Common myeloid progenitor, CD34-positive (primary cell): Measurements from ENCODE around the gene PROK2. TPM values are rescaled to one million over a fixed set of nuclear protein-coding genes. Genes with fewer than 3 reads are reported as not detected.
A peak's percentile ranks its signal among the peaks of the same experiment; 100 is the strongest.

Source experiments
- CTCF ChIA-PET: fragments of 350-600 bp; sonication (Branson Sonifier 250); formaldehyde crosslinking; loops from one replicate; lab custom pipeline; 2021; ENCODE audit warnings: antibody characterized with exemption; lab: Charles Lee
- POLR2A ChIA-PET: fragments of 350-600 bp; sonication (Branson Sonifier 250); formaldehyde crosslinking; loops from one replicate; lab custom pipeline; 2021; ENCODE audit warnings: antibody characterized with exemption; lab: Charles Lee
- DNase-seq, 3 donors: peaks; one replicate each; pipeline versions ENCODE4 v3.0.0 to v3.0.0-alpha.2; 2013
- H3K27ac ChIP-seq, 2 experiments: 1 replicate in 1 of 2; 2 replicates in 1 of 2; pipeline ENCODE4 v1.7.0; 2013; ENCODE audit warnings: inconsistent platforms in 2 of 2, low read length in 2 of 2, mild to moderate bottlenecking in 2 of 2, low read depth in 1 of 2, moderate library complexity in 1 of 2; ENCODE audit not compliant: severe bottlenecking in 2 of 2, insufficient read depth in 1 of 2, poor library complexity in 1 of 2
- H3K27me3 ChIP-seq, 5 experiments: replicated peaks in 2 of 5; 1 replicate in 3 of 5; 2 replicates in 2 of 5; pipeline versions ENCODE4 v1.6.1 to v1.7.0; 2013; ENCODE audit warnings: low read length in 4 of 5, mild to moderate bottlenecking in 2 of 5, moderate library complexity in 2 of 5, inconsistent platforms in 1 of 5; ENCODE audit not compliant: insufficient read depth in 5 of 5, control insufficient read depth in 4 of 5
- H3K36me3 ChIP-seq, 4 experiments: 1 replicate in 2 of 4; 2 replicates in 2 of 4; pipeline versions ENCODE4 v1.6.1 to v1.7.0; 2013; ENCODE audit warnings: low read length in 3 of 4, control low read depth in 1 of 4, mild to moderate bottlenecking in 1 of 4; ENCODE audit not compliant: control insufficient read depth in 4 of 4, insufficient read depth in 4 of 4
- H3K4me1 ChIP-seq, 4 experiments: 1 replicate in 3 of 4; 2 replicates in 1 of 4; pipeline versions ENCODE4 v1.6.1 to v1.7.1; 2013; ENCODE audit warnings: low read length in 3 of 4, mild to moderate bottlenecking in 3 of 4, control low read depth in 1 of 4, inconsistent platforms in 1 of 4, moderate library complexity in 1 of 4; ENCODE audit not compliant: control insufficient read depth in 4 of 4, insufficient read depth in 4 of 4; ENCODE audit errors: control extremely low read depth in 1 of 4
- H3K4me3 ChIP-seq, 7 experiments: 1 replicate in 4 of 7; 2 replicates in 3 of 7; pipeline versions ENCODE4 v1.5.1 to v1.7.0; 2013; ENCODE audit warnings: mild to moderate bottlenecking in 7 of 7, low read length in 6 of 7, moderate library complexity in 6 of 7, inconsistent platforms in 2 of 7, low read depth in 2 of 7, control low read depth in 1 of 7; ENCODE audit not compliant: insufficient read depth in 4 of 7, control insufficient read depth in 1 of 7; ENCODE audit errors: extremely low read depth in 1 of 7
- H3K9me3 ChIP-seq, 5 experiments: 1 replicate in 4 of 5; 2 replicates in 1 of 5; pipeline versions ENCODE4 v1.6.1 to v1.7.1; 2013; ENCODE audit warnings: low read length in 4 of 5, mild to moderate bottlenecking in 2 of 5, inconsistent platforms in 1 of 5, low read depth in 1 of 5, moderate library complexity in 1 of 5; ENCODE audit not compliant: control insufficient read depth in 4 of 5, insufficient read depth in 2 of 5; ENCODE audit errors: control extremely low read depth in 1 of 5
- WGBS: methylation state at CpG from one replicate; pipeline ENCODE4 v1.1.5; 2013; ENCODE audit not compliant: insufficient coverage; 5-methylcytosine and 5-hydroxymethylcytosine counted together
- polyA plus RNA-seq: library from polyadenylated mRNA; unstranded; fragments of 120-200 nt; gene quantifications from one replicate; pipeline ENCODE4 v1.2.1, GENCODE V29; 2013

PROK2 gene, protein sequence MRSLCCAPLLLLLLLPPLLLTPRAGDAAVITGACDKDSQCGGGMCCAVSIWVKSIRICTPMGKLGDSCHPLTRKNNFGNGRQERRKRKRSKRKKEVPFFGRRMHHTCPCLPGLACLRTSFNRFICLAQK
- polyA plus RNA-seq = 10.9 TPM

DNA sequence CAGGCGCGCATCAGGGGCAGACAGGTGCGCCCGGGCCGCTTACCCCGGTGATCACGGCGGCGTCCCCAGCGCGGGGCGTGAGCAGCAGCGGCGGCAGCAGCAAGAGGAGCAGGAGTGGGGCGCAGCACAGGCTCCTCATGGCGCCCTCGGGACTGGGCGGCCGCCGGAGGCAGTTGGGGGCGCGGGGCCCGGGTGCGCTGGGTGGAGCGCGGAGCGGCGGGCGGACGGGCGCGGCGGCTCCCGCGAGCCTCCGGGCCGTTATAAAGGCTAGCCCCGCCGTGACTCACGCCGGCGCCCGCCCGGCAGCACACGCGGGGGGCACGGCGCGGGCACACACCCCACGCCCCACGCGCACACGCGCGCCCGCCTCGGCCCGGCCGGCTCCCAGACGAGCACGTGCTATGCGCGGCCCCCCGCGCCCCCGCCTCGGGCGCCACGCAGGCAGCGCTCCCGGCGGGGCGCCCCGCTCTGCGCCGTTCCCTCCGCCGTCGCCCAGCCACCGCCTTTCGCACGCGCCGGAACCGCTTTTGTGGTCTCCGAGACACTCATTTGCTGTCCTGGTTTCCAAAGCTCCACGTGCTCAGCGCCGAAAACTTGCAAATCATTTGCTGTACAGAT lies at the start of gene PROK2:
PROK2 (minus strand) TSS at position 235 of the 618 bp plus-strand sequence; CDS start at position 139, 96 bp downstream.
- peak; percentile 51 to 90 (median 87) for DNase-seq
- Histone ChIP-seq H3K27me3 (peaks cover 0 to 39% (median 29%) of the 10 kb centered on the region in 5 experiments), H3K36me3 (peaks cover 0 to 4% (median 0%) of the 10 kb centered on the region in 4 experiments), H3K4me1 (peaks cover 6 to 47% (median 34%) of the 10 kb centered on the region in 4 experiments), H3K4me3 (peak within 1 kb of the TSS; percentile 13 to 91 (median 66)), H3K27ac (no peak within 1 kb of the TSS), H3K9me3 (no peaks in the 10 kb centered on the region)
- ChIA-PET CTCF (interaction anchor here (1.5 kb wide), 1 partner anchor 55 kb away, joined by 5 read pairs; no protein-coding TSS in a partner anchor), POLR2A (interaction anchor here (1.0 kb wide), 1 partner anchor 30 kb away, joined by 3 read pairs; no protein-coding TSS in a partner anchor)
- WGBS = 0% methylated on average over 88 of the region's 89 CpGs

DNA sequence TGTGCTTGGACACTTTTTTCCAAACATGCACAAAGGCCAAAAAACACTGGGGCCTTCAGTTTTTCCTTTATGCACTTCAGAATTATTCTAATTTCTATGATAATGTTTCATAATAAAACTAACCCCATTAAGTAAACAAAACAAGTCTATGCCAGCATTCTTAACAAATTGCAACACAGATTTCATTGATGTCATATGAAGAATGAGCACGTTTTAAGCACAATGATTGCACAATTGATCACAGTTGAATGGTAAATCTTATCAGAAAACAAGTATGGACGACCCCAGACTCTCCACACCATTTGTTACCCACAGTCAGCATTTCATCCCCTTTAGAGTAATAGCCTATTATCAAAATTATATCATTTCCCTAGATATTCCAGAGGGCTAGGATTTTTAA lies 46.7 kb upstream of the PROK2 start:
- no peaks in the 10 kb centered on the region for H3K36me3 ChIP-seq
- DNase-seq = no peak
- CTCF ChIA-PET = interaction anchor here (0.9 to 1.3 kb wide), 3 partner anchors 16 to 21 kb away, joined by 3 read pairs; no protein-coding TSS in a partner anchor
- WGBS = 100% methylated on average over 1 of the region's 2 CpGs
- H3K4me3 ChIP-seq = no peak overlapping the region
- POLR2A ChIA-PET = no interaction called here
- no peaks in the 10 kb centered on the region for H3K27me3 ChIP-seq
- H3K27ac ChIP-seq = no peak overlapping the region
- H3K4me1 ChIP-seq = no peaks in the 10 kb centered on the region
- H3K9me3 ChIP-seq = no peaks in the 10 kb centered on the region

DNA sequence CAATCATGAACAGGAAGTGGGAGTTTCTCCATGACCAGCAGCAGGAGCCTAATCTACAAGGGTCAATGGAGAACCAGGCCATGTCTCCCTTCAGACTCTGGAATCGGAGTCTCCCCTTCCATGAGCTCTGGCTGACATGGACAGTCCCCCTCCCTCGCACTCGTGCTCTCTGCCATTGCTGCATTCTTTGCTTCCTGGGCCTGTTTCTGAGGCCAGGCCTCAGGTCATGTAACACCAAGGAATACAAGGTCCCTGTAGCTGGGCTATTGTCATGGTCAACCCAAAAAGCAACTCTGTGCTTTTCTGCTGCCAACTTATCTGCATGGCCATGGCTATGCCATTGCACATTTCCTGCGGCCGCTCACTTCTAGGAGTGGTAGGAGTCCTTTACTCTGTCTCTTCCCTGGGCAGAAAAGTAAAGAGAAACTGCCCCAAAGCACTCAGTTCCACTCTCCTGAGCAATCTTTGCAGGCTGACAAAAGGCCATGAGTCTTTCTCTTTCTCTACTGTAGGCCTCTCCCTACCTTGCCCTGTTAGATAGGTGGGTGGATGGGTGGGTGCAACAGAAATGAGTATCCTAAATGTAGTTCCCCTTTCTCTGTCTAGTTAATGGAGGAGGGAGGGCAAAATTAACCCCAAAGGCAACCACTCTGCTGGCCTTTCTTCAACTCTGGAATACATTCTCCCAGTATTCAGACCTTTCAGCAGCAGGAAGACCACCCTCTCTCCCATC lies 40.8 kb upstream of the PROK2 start:
- no peaks in the 10 kb centered on the region for H3K36me3 ChIP-seq
- H3K27me3 ChIP-seq = no peaks in the 10 kb centered on the region
- H3K27ac ChIP-seq = no peak overlapping the region
- WGBS = 97% methylated on average over 5 of the region's 5 CpGs
- H3K9me3 ChIP-seq = no peaks in the 10 kb centered on the region
- no peak overlapping the region for H3K4me3 ChIP-seq
- POLR2A ChIA-PET = no interaction called here
- peak in 1 of 3 donors; percentile 35 for DNase-seq
- peaks cover 0 to 11% (median 0%) of the 10 kb centered on the region in 4 experiments for H3K4me1 ChIP-seq
- CTCF ChIA-PET = interaction anchor here (0.8 kb wide), 1 partner anchor 685 kb away, joined by 3 read pairs; no protein-coding TSS in a partner anchor

DNA sequence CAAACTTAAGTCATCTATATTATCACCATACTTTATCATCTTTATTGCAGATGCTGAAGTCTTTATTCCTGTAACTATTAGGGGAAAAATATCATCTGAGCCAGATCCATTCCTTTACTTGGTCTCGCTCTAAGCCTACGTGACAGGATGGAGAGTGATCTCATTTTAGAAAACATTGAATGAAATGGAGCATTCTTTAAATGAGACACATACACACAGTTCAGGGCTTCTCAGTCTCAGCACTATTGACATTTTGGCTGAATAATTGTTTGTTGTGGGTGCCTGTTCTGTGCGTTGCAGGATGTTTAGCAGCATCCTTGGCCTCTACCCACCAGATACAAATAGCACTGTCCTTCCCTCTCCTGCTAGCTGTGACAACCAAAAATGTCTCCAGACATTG lies 36.2 kb upstream of the PROK2 start:
- CTCF ChIA-PET = no interaction called here
- no CpG with 5 or more reads among the region's 3 CpGs for WGBS
- Histone ChIP-seq H3K36me3 (no peaks in the 10 kb centered on the region), H3K4me1 (peaks cover 0 to 11% (median 0%) of the 10 kb centered on the region in 4 experiments), H3K9me3 (no peaks in the 10 kb centered on the region), H3K27me3 (no peaks in the 10 kb centered on the region), H3K4me3 (no peak overlapping the region), H3K27ac (no peak overlapping the region)
- POLR2A ChIA-PET = no interaction called here
- no peak for DNase-seq

DNA sequence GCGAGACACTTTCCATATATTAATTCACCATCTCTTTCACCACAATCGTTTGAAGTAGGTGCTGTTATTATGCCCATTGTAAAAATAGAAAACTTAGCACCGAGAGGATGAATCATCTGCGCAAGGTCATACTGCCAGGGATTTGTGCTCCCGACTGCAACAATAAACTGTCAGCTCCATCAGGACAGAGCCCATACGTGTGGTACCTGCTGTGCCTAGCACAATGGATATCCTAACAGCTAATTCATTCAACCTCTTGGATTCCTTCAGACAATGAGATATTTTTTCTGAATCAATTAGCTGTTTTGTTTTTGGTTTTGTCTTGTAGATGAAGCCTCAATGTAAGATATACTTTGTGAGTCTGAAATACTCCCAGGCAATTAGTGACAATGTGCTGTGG lies 32.3 kb upstream of the PROK2 start:
- Histone ChIP-seq H3K9me3 (peaks cover 0 to 1% (median 0%) of the 10 kb centered on the region in 5 experiments), H3K36me3 (no peaks in the 10 kb centered on the region), H3K27me3 (no peaks in the 10 kb centered on the region), H3K27ac (no peak overlapping the region), H3K4me1 (peaks cover 0 to 8% (median 0%) of the 10 kb centered on the region in 4 experiments), H3K4me3 (no peak overlapping the region)
- CTCF ChIA-PET = interaction anchor here (0.8 to 1.1 kb wide), 2 partner anchors 19 to 130 kb away, joined by 3 to 4 read pairs; no protein-coding TSS in a partner anchor
- POLR2A ChIA-PET = no interaction called here
- no peak for DNase-seq
- WGBS = 97% methylated on average over 5 of the region's 6 CpGs

DNA sequence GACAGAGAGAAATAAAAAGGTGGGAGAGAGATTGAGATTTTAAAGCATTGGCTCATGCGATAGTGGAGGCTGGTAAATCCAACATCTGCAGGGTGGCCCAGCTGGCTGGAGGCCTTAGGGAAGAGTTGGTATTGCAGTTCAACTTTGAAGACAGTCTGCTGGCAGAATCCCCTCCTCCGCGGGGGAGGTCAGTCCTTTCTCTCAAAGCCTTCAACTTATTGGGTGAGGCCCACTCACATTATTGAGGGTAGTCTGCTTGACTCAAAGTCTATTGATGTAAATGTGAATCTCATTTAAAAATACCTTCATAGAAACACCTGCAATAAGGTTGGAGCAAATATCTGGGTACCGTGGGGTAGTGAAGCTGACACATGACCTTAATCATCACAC lies 31.8 kb upstream of the PROK2 start:
- no peak overlapping the region for H3K27ac ChIP-seq

More for the DNA sequence above, 31.8 kb upstream of the PROK2 start:
- WGBS = 91% methylated on average over 1 of the region's 4 CpGs
- H3K4me1 ChIP-seq = peaks cover 0 to 11% (median 0%) of the 10 kb centered on the region in 4 experiments
- POLR2A ChIA-PET = no interaction called here
- H3K4me3 ChIP-seq = no peak overlapping the region
- no peaks in the 10 kb centered on the region for H3K27me3 ChIP-seq
- H3K9me3 ChIP-seq = peaks cover 0 to 1% (median 0%) of the 10 kb centered on the region in 5 experiments
- CTCF ChIA-PET = interaction anchor here (0.8 to 1.1 kb wide), 2 partner anchors 18 to 130 kb away, joined by 3 to 4 read pairs; no protein-coding TSS in a partner anchor
- no peaks in the 10 kb centered on the region for H3K36me3 ChIP-seq
- DNase-seq = no peak
